Smooth muscle cell (in vitro differentiated cells): ENCODE measurements around the gene RPL39L. TPM values are rescaled to one million over a fixed set of nuclear protein-coding genes. Genes with fewer than 3 reads are reported as not detected.

Experiments used
- DNase-seq: peaks from one replicate; lab custom pipeline; 2025; ENCODE audit not compliant: unreplicated experiment; lab: John Stamatoyannopoulos, UW
- H2AFZ ChIP-seq: fragments of 200-600 bp; sonication (generic); 2 replicates; pipeline ENCODE4 v1.6.0; 2016; ENCODE audit warnings: antibody characterized with exemption, low read depth, mild to moderate bottlenecking
- H3F3A ChIP-seq: fragments of 200-600 bp; sonication (generic); 2 replicates; pipeline ENCODE4 v1.6.0; 2017; ENCODE audit warnings: antibody characterized with exemption, low read depth
- H3K27ac ChIP-seq: fragments of 200-600 bp; sonication (generic); 2 replicates; pipeline ENCODE4 v1.5.1; 2016; ENCODE audit warnings: low read depth, mild to moderate bottlenecking
- H3K27me3 ChIP-seq: fragments of 200-600 bp; sonication (generic); 2 replicates; pipeline ENCODE4 v1.6.1; 2016; ENCODE audit warnings: low read depth, mild to moderate bottlenecking
- H3K36me3 ChIP-seq: fragments of 200-600 bp; sonication (generic); 2 replicates; pipeline ENCODE4 v1.5.1; 2016; ENCODE audit warnings: low read depth
- H3K4me1 ChIP-seq: fragments of 200-600 bp; sonication (generic); 2 replicates; pipeline ENCODE4 v1.5.1; 2016; ENCODE audit warnings: low read depth
- H3K4me2 ChIP-seq: fragments of 200-600 bp; sonication (generic); 2 replicates; pipeline ENCODE4 v1.6.0; 2016; ENCODE audit warnings: mild to moderate bottlenecking
- H3K4me3 ChIP-seq: fragments of 200-600 bp; sonication (generic); 2 replicates; pipeline ENCODE4 v1.5.1; 2016; ENCODE audit warnings: mild to moderate bottlenecking
- H3K79me2 ChIP-seq: fragments of 200-600 bp; sonication (generic); 2 replicates; pipeline ENCODE4 v1.6.0; 2016; ENCODE audit warnings: low read depth, mild to moderate bottlenecking
- H3K9ac ChIP-seq: fragments of 200-600 bp; sonication (generic); 2 replicates; pipeline ENCODE4 v1.6.0; 2016; ENCODE audit warnings: low read depth
- H3K9me3 ChIP-seq: fragments of 200-600 bp; sonication (generic); replicated peaks from 2 replicates; pipeline ENCODE4 v1.5.1; 2016; ENCODE audit warnings: low read depth
- H4K20me1 ChIP-seq: fragments of 200-600 bp; sonication (generic); 2 replicates; pipeline ENCODE4 v1.6.0; 2016; ENCODE audit warnings: low read depth
- CTCF ChIP-seq: fragments of 200-600 bp; sonication (generic); IDR thresholded peaks from 2 replicates; pipeline ENCODE4 v1.5.1; 2017; ENCODE audit warnings: borderline replicate concordance, mild to moderate bottlenecking, antibody characterized with exemption; ENCODE audit not compliant: insufficient read depth, poor library complexity, severe bottlenecking
- WGBS: methylation state at CpG from one replicate; pipeline ENCODE4 v1.1.7; 2016; ENCODE audit warnings: low lambda C conversion rate; 5-methylcytosine and 5-hydroxymethylcytosine counted together
- polyA plus RNA-seq: library from polyadenylated mRNA; unstranded; fragments of >200 nt; fragmentation: Nextera tagmentation; extraction: Ambion mirVana; gene quantifications from 2 replicates; pipeline ENCODE4 v1.2.1, GENCODE V29; 2016
- total RNA-seq: library from RNA; depleted of rRNA; stranded (reverse); fragments of >200 nt; gene quantifications from 2 replicates; pipeline ENCODE4 v1.2.3, GENCODE V29; 2014

Gene RPL39L
- total and polyA plus RNA-seq, 2 experiments from 2014 or later = 40.3 to 44.2 TPM

GRCh38 chr3:187161556-187161955, 22.3 kb upstream of the RPL39L start:
- Histone ChIP-seq H3K4me1 (peaks cover 6% of the 10 kb centered on the region), H4K20me1 (no peaks in the 10 kb centered on the region), H3K27ac (no peak overlapping the region), H3K36me3 (no peaks in the 10 kb centered on the region), H3K79me2 (no peaks in the 10 kb centered on the region), H3K9ac (no peak overlapping the region), H3K27me3 (no peaks in the 10 kb centered on the region), H3F3A (no peaks in the 10 kb centered on the region), H3K9me3 (no peaks in the 10 kb centered on the region), H2AFZ (no peak overlapping the region), H3K4me3 (no peak overlapping the region), H3K4me2 (no peak overlapping the region)
- DNase-seq = no peak
- TF ChIP-seq CTCF = no peak

GRCh38 chr3:187150599-187150998, 11.3 kb upstream of the RPL39L start:
- Histone ChIP-seq H2AFZ (no peak overlapping the region), H3F3A (no peaks in the 10 kb centered on the region), H3K4me2 (no peak overlapping the region), H3K9me3 (no peaks in the 10 kb centered on the region), H3K79me2 (no peaks in the 10 kb centered on the region), H3K27ac (no peak overlapping the region), H3K9ac (no peak overlapping the region), H3K4me1 (no peaks in the 10 kb centered on the region), H3K36me3 (no peaks in the 10 kb centered on the region), H3K27me3 (no peaks in the 10 kb centered on the region), H4K20me1 (no peaks in the 10 kb centered on the region), H3K4me3 (no peak overlapping the region)
- 89% methylated on average over 2 of the region's 2 CpGs for WGBS
- no peak for DNase-seq
- peak; percentile 5 for TF ChIP-seq CTCF

GRCh38 chr3:187150186-187150585, 10.9 kb upstream of the RPL39L start:
- DNase-seq = no peak
- Histone ChIP-seq H3K9me3 (no peaks in the 10 kb centered on the region), H3F3A (no peaks in the 10 kb centered on the region), H3K4me1 (no peaks in the 10 kb centered on the region), H3K4me2 (no peak overlapping the region), H2AFZ (no peak overlapping the region), H4K20me1 (no peaks in the 10 kb centered on the region), H3K9ac (no peak overlapping the region), H3K27ac (no peak overlapping the region), H3K4me3 (no peak overlapping the region), H3K79me2 (no peaks in the 10 kb centered on the region), H3K36me3 (no peaks in the 10 kb centered on the region), H3K27me3 (no peaks in the 10 kb centered on the region)
- no peak for TF ChIP-seq CTCF
- 93% methylated on average over 7 of the region's 7 CpGs for WGBS

GRCh38 chr3:187146389-187146788, 7.1 kb upstream of the RPL39L start:
- Histone ChIP-seq H3K9ac (no peak overlapping the region), H3K27ac (no peak overlapping the region), H3K4me1 (no peaks in the 10 kb centered on the region), H4K20me1 (no peaks in the 10 kb centered on the region), H3K4me2 (no peak overlapping the region), H3K79me2 (no peaks in the 10 kb centered on the region), H3K36me3 (no peaks in the 10 kb centered on the region), H3K27me3 (no peaks in the 10 kb centered on the region), H3F3A (no peaks in the 10 kb centered on the region), H2AFZ (no peak overlapping the region), H3K4me3 (no peak overlapping the region), H3K9me3 (no peaks in the 10 kb centered on the region)
- no peak for TF ChIP-seq CTCF
- 94% methylated on average over 3 of the region's 3 CpGs for WGBS
- no peak for DNase-seq
